DND-41 (cell line): ENCODE measurements around the gene BAHCC1.

ENCODE experiments used
- ATAC-seq: fragments of 200-7000 bp; cut with Tn5 transposase; 3 replicates; pipeline ENCODE4 v1.9.1; 2021; ENCODE audit warnings: low read depth; ENCODE audit not compliant: insufficient read depth
- DNase-seq: peaks from one replicate; pipeline ENCODE4 v3.0.0-alpha.2; 2020
- H2AFZ ChIP-seq: 2 replicates; pipeline ENCODE4 v1.6.0; 2012; ENCODE audit warnings: low read depth, low read length
- H3K27ac ChIP-seq: 2 replicates; pipeline ENCODE4 v1.5.1; 2012; ENCODE audit warnings: low read length, inconsistent platforms
- H3K27me3 ChIP-seq: fragments of 200-600 bp; sonication (generic); 2 replicates; pipeline ENCODE4 v1.6.0; 2012; ENCODE audit warnings: low read length, mild to moderate bottlenecking, inconsistent platforms; ENCODE audit not compliant: insufficient read depth, poor library complexity
- H3K36me3 ChIP-seq: 2 replicates; pipeline ENCODE4 v1.5.1; 2012; ENCODE audit warnings: low read length, inconsistent platforms; ENCODE audit not compliant: insufficient read depth
- H3K4me1 ChIP-seq: 2 replicates; pipeline ENCODE4 v1.5.1; 2012; ENCODE audit warnings: mild to moderate bottlenecking, low read length; ENCODE audit not compliant: insufficient read depth
- H3K4me2 ChIP-seq: 2 replicates; pipeline ENCODE4 v1.6.0; 2012; ENCODE audit warnings: mild to moderate bottlenecking, moderate library complexity, low read length, inconsistent platforms; ENCODE audit not compliant: insufficient read depth
- H3K4me3 ChIP-seq, 2 experiments: fragments of 200-600 bp in 1 of 2; shearing (Covaris generic) in 1 of 2; 2 replicates each; pipeline ENCODE4 v1.5.1; 2012 to 2016; ENCODE audit warnings: inconsistent platforms in 2 of 2, low read length in 2 of 2, mild to moderate bottlenecking in 2 of 2, low read depth in 1 of 2, moderate library complexity in 1 of 2
- H3K79me2 ChIP-seq: 2 replicates; pipeline ENCODE4 v1.6.0; 2012; ENCODE audit warnings: low read length, inconsistent platforms; ENCODE audit not compliant: insufficient read depth
- H3K9ac ChIP-seq: 2 replicates; pipeline ENCODE4 v1.6.0; 2012; ENCODE audit warnings: low read depth, mild to moderate bottlenecking, inconsistent platforms, low read length, moderate library complexity
- H3K9me3 ChIP-seq: 2 replicates; pipeline ENCODE4 v1.5.1; 2012; ENCODE audit warnings: low read length, moderate library complexity, mild to moderate bottlenecking, inconsistent platforms; ENCODE audit not compliant: insufficient read depth, severe bottlenecking
- H4K20me1 ChIP-seq: 2 replicates; pipeline ENCODE4 v1.6.0; 2012; ENCODE audit warnings: low read length; ENCODE audit not compliant: insufficient read depth
- EZH2 ChIP-seq: IDR thresholded peaks from 3 replicates; pipeline ENCODE4 v1.6.1; 2012; ENCODE audit warnings: borderline replicate concordance, low read depth, mild to moderate bottlenecking, moderate library complexity, low read length, inconsistent platforms; ENCODE audit not compliant: severe bottlenecking
- TF ChIP-seq, protein P1 (sequence below): IDR thresholded peaks from 2 replicates; pipeline ENCODE4 v1.5.1; 2012; ENCODE audit warnings: borderline replicate concordance, low read length, moderate library complexity, mild to moderate bottlenecking; ENCODE audit not compliant: poor library complexity, severe bottlenecking; ENCODE audit errors: extremely low read depth

BAHCC1 gene

GRCh38 chr17:81404558-81405165, 9.4 kb downstream of the BAHCC1 start:
- Histone ChIP-seq H3K9me3 (no peaks in the 10 kb centered on the region), H4K20me1 (peaks cover 30% of the 10 kb centered on the region), H3K36me3 (no peaks in the 10 kb centered on the region), H2AFZ (no peak overlapping the region), H3K9ac (no peak overlapping the region), H3K4me1 (peaks cover 7% of the 10 kb centered on the region), H3K4me2 (no peak overlapping the region), H3K27me3 (peaks cover 39% of the 10 kb centered on the region), H3K27ac (no peak overlapping the region), H3K4me3 (no peak overlapping the region), H3K79me2 (no peaks in the 10 kb centered on the region)
- ATAC-seq (no peak), DNase-seq (no peak)
- TF ChIP-seq, protein P1, sequence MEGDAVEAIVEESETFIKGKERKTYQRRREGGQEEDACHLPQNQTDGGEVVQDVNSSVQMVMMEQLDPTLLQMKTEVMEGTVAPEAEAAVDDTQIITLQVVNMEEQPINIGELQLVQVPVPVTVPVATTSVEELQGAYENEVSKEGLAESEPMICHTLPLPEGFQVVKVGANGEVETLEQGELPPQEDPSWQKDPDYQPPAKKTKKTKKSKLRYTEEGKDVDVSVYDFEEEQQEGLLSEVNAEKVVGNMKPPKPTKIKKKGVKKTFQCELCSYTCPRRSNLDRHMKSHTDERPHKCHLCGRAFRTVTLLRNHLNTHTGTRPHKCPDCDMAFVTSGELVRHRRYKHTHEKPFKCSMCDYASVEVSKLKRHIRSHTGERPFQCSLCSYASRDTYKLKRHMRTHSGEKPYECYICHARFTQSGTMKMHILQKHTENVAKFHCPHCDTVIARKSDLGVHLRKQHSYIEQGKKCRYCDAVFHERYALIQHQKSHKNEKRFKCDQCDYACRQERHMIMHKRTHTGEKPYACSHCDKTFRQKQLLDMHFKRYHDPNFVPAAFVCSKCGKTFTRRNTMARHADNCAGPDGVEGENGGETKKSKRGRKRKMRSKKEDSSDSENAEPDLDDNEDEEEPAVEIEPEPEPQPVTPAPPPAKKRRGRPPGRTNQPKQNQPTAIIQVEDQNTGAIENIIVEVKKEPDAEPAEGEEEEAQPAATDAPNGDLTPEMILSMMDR, result no peak
- no peak for TF ChIP-seq EZH2

DNA sequence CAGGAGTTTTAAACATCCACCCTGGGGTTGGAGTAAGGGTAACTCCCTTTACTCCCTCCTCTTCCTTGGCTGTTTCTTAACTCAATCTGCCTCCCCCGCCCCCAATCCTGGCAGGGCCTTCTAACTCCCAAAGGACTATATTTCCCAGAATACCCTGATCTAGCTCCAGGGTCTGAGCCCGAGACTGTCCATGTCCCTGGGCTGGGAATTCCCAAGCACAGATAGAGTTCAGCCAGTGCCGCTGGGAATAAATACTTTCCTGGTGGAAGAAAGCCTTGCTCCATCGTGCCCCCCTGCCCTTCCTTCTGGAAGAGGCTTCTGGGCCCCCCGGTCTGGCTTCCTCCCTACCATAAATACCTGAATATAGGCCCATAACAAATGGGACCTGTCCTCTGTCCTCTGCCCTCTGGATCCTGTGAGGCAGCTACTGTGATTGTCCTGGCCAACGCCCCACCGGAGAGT, 10.2 kb downstream of the BAHCC1 start:
- no peak for ATAC-seq
- Histone ChIP-seq H3K27me3 (peaks cover 31% of the 10 kb centered on the region), H2AFZ (no peak overlapping the region), H3K4me1 (no peaks in the 10 kb centered on the region), H4K20me1 (peaks cover 27% of the 10 kb centered on the region), H3K27ac (no peak overlapping the region), H3K4me3 (no peak overlapping the region), H3K9me3 (no peaks in the 10 kb centered on the region), H3K4me2 (no peak overlapping the region), H3K9ac (no peak overlapping the region), H3K36me3 (no peaks in the 10 kb centered on the region), H3K79me2 (no peaks in the 10 kb centered on the region)
- DNase-seq, result no peak
- TF ChIP-seq, protein P1, result no peak
- no peak for TF ChIP-seq EZH2

- peaks cover 22% of the 10 kb centered on the region for H4K20me1 ChIP-seq
- DNase-seq (no peak), ATAC-seq (no peak)
- H3K36me3 ChIP-seq, result no peaks in the 10 kb centered on the region
- no peak overlapping the region for H3K27ac ChIP-seq
- H3K9ac ChIP-seq, result no peak overlapping the region
- no peaks in the 10 kb centered on the region for H3K9me3 ChIP-seq
- no peak overlapping the region for H3K4me2 ChIP-seq
- H3K4me1 ChIP-seq, result no peaks in the 10 kb centered on the region
- peaks cover 22% of the 10 kb centered on the region for H3K27me3 ChIP-seq
- H3K79me2 ChIP-seq, result no peaks in the 10 kb centered on the region
- TF ChIP-seq EZH2, result no peak
- TF ChIP-seq, protein P1, result no peak
- H3K4me3 ChIP-seq, result no peak overlapping the region
- no peak overlapping the region for H2AFZ ChIP-seq
These were observed 11.1 kb downstream of the BAHCC1 start for GRCh38 chr17:81406117-81406953.
